Fibroblast of pulmonary artery (primary cell): ENCODE measurements around the gene CD27.

ENCODE experiments used
- DNase-seq: peaks from one replicate; pipeline ENCODE4 v3.0.0-alpha.2; 2010; ENCODE audit warnings: low read depth
- H3K4me3 ChIP-seq: replicated peaks from 2 replicates; pipeline ENCODE4 v1.5.1; 2011; ENCODE audit warnings: low read depth, mild to moderate bottlenecking, control low read depth, low read length, moderate library complexity
- CTCF ChIP-seq: IDR thresholded peaks from 2 replicates; pipeline ENCODE4 v1.5.1; 2011; ENCODE audit warnings: mild to moderate bottlenecking, control low read depth, low read length, inconsistent platforms; ENCODE audit errors: missing control alignments

Gene CD27

GRCh38 chr12:6443361-6443983, 1.3 kb upstream of the CD27 start:
- no peak for TF ChIP-seq CTCF
- H3K4me3 ChIP-seq: no peak overlapping the region
- DNase-seq: no peak

- DNase-seq: no peak
- TF ChIP-seq CTCF: no peak
- no peak overlapping the region for H3K4me3 ChIP-seq
Measured at GRCh38 chr12:6444031-6444430, 724 bp upstream of the CD27 start.

- no peak for TF ChIP-seq CTCF
- DNase-seq: no peak
- peak overlapping the region; percentile 68 for H3K4me3 ChIP-seq
Measured at GRCh38 chr12:6450091-6450868, 5.5 kb downstream of the CD27 start.

- peak overlapping the region; percentile 68 for H3K4me3 ChIP-seq
- TF ChIP-seq CTCF: no peak
- no peak for DNase-seq
Measured at GRCh38 chr12:6450869-6451347, 6.2 kb downstream of the CD27 start.

- peak within 1 kb of the TSS; percentile 68 for H3K4me3 ChIP-seq
- peak; percentile 84 for DNase-seq
- no peak for TF ChIP-seq CTCF
Measured at GRCh38 chr12:6451348-6452244, 6.8 kb downstream of the CD27 start, which contains the start of gene TAPBPL. TAPBPL (plus strand) TSS chr12:6452042; CDS start chr12:6452249, 207 bp downstream.

- H3K4me3 ChIP-seq: peak overlapping the region; percentile 68
- DNase-seq: no peak
- TF ChIP-seq CTCF: no peak
Measured at GRCh38 chr12:6452245-6452943, 7.6 kb downstream of the CD27 start.
